WTC11 (cell line): ENCODE data around the gene TMOD3. TPM values are rescaled to one million over a fixed set of nuclear protein-coding genes. Genes with fewer than 3 reads are reported as not detected.

Experiments
- ATAC-seq: fragments of 200-7000 bp; cut with Tn5 transposase; 2 replicates; pipeline ENCODE4 v1.10.0; 2021; ENCODE audit warnings: mild to moderate bottlenecking, moderate library complexity
- CTCF ChIA-PET: fragments of 300-600 bp; sonication (Branson Sonifier 250); formaldehyde crosslinking; loops from one replicate; lab custom pipeline; 2021; ENCODE audit warnings: antibody characterized with exemption; lab: Charles Lee
- POLR2A ChIA-PET: fragments of 350-600 bp; sonication (Branson Sonifier 250); formaldehyde crosslinking; loops from one replicate; lab custom pipeline; 2021; ENCODE audit warnings: antibody characterized with exemption; lab: Charles Lee
- DNase-seq: peaks from one replicate; pipeline ENCODE4 v3.0.0; 2021; ENCODE audit warnings: low spot score
- H3K27ac Mint-ChIP-seq: 2 replicates; pipeline ENCODE4 v1.8.0; 2021; ENCODE audit warnings: mixed read lengths
- H3K27me3 Mint-ChIP-seq: 2 replicates; pipeline ENCODE4 v1.8.0; 2021; ENCODE audit warnings: low read depth, mild to moderate bottlenecking, moderate library complexity, mixed read lengths
- H3K36me3 Mint-ChIP-seq: 2 replicates; pipeline ENCODE4 v1.8.0; 2021; ENCODE audit warnings: mixed read lengths
- H3K4me1 Mint-ChIP-seq: 2 replicates; pipeline ENCODE4 v1.8.0; 2022; ENCODE audit warnings: mixed read lengths
- H3K4me3 Mint-ChIP-seq: 2 replicates; pipeline ENCODE4 v1.8.0; 2021; ENCODE audit warnings: mild to moderate bottlenecking, moderate library complexity, mixed read lengths
- H3K9me3 Mint-ChIP-seq: 2 replicates; pipeline ENCODE4 v1.8.0; 2021; ENCODE audit warnings: mixed read lengths
- CREB1 ChIP-seq: sonication (generic); formaldehyde crosslinking; IDR thresholded peaks from 2 replicates; pipeline ENCODE4 v1.8.0; 2023; ENCODE audit warnings: mild to moderate bottlenecking, missing genetic modification reagents
- JUN ChIP-seq: sonication (generic); formaldehyde crosslinking; IDR thresholded peaks from 2 replicates; pipeline ENCODE4 v1.8.0; 2023; ENCODE audit warnings: mild to moderate bottlenecking, missing genetic modification reagents
- NFYB ChIP-seq: sonication (generic); formaldehyde crosslinking; conservative IDR thresholded peaks from 2 replicates; pipeline ENCODE4 v1.8.0; 2022; ENCODE audit warnings: low read depth, missing genetic modification reagents
- NR2C2 ChIP-seq: sonication (generic); formaldehyde crosslinking; IDR thresholded peaks from 2 replicates; pipeline ENCODE4 v1.8.0; 2022; ENCODE audit warnings: mild to moderate bottlenecking, missing genetic modification reagents
- OVOL2 ChIP-seq: fragments of 250-450 bp; sonication (Bioruptor Pico); IDR thresholded peaks from 2 replicates; pipeline ENCODE4 v1.9.0; 2021; ENCODE audit warnings: mild to moderate bottlenecking, borderline replicate concordance
- PRRX2 ChIP-seq: fragments of 250-450 bp; sonication (Bioruptor Pico); IDR thresholded peaks from 2 replicates; pipeline ENCODE4 v1.8.0; 2021; ENCODE audit warnings: mild to moderate bottlenecking
- SMAD3 ChIP-seq: sonication (generic); formaldehyde crosslinking; IDR thresholded peaks from 2 replicates; pipeline ENCODE4 v1.8.0; 2022; ENCODE audit warnings: missing genetic modification reagents, mild to moderate bottlenecking, borderline replicate concordance
- TEAD1 ChIP-seq: sonication (generic); formaldehyde crosslinking; IDR thresholded peaks from 2 replicates; pipeline ENCODE4 v1.8.0; 2022; ENCODE audit warnings: mild to moderate bottlenecking, missing genetic modification reagents
- ZBTB21 ChIP-seq: sonication (generic); formaldehyde crosslinking; IDR thresholded peaks from 2 replicates; pipeline ENCODE4 v1.8.1; 2023; ENCODE audit warnings: mild to moderate bottlenecking, missing genetic modification reagents, borderline replicate concordance
- ZNF138 ChIP-seq: sonication (generic); formaldehyde crosslinking; conservative IDR thresholded peaks from 2 replicates; pipeline ENCODE4 v1.8.1; 2022; ENCODE audit warnings: mild to moderate bottlenecking, moderate library complexity, missing genetic modification reagents
- ZNF671 ChIP-seq: fragments of 250-450 bp; sonication (Bioruptor Pico); IDR thresholded peaks from 2 replicates; pipeline ENCODE4 v1.8.0; 2021; ENCODE audit warnings: mild to moderate bottlenecking
- total RNA-seq: library from RNA; stranded (reverse); gene quantifications from 3 replicates; pipeline ENCODE4 v1.2.3, GENCODE V29; 2021
- TF ChIP-seq, protein P1 (sequence below): sonication (generic); formaldehyde crosslinking; IDR thresholded peaks from 2 replicates; pipeline ENCODE4 v1.8.1; 2023; ENCODE audit warnings: mild to moderate bottlenecking, missing genetic modification reagents
- TF ChIP-seq, protein P2 (sequence below): sonication (generic); formaldehyde crosslinking; IDR thresholded peaks from 2 replicates; pipeline ENCODE4 v1.8.0; 2022; ENCODE audit warnings: mild to moderate bottlenecking, missing genetic modification reagents
- TF ChIP-seq, protein P3 (sequence below): sonication (generic); formaldehyde crosslinking; conservative IDR thresholded peaks from 2 replicates; pipeline ENCODE4 v1.8.1; 2022; ENCODE audit warnings: mild to moderate bottlenecking, missing genetic modification reagents

Gene TMOD3
- total RNA-seq, 1 experiment from 2014 or later = 40.6 TPM

DNA sequence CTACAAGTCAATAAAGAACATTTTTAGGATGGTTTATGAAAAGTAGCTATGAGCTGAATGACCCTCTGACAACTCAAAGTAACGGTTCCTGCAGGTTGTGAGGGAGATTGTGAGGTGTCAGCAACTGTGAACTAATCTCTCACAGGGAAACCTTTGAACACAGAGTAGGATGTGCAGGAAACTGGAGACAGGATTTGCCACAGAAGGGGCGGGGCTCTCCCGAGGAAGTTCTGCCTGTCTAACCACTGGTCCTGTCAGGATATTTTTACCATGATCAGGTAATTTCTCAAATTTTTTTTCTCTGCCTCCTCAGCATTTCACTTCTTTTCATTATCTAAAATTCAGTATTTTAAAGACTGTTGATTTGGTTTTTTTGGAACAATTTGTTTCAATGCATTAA, 108.8 kb downstream of the TMOD3 start (continued):
- TF ChIP-seq, protein P1, sequence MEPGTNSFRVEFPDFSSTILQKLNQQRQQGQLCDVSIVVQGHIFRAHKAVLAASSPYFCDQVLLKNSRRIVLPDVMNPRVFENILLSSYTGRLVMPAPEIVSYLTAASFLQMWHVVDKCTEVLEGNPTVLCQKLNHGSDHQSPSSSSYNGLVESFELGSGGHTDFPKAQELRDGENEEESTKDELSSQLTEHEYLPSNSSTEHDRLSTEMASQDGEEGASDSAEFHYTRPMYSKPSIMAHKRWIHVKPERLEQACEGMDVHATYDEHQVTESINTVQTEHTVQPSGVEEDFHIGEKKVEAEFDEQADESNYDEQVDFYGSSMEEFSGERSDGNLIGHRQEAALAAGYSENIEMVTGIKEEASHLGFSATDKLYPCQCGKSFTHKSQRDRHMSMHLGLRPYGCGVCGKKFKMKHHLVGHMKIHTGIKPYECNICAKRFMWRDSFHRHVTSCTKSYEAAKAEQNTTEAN (CRISPR knock-in tag) = no peak
- TF ChIP-seq OVOL2 (CRISPR knock-in tag) = no peak
- TF ChIP-seq, all 79 proteins: peak for 0

DNA sequence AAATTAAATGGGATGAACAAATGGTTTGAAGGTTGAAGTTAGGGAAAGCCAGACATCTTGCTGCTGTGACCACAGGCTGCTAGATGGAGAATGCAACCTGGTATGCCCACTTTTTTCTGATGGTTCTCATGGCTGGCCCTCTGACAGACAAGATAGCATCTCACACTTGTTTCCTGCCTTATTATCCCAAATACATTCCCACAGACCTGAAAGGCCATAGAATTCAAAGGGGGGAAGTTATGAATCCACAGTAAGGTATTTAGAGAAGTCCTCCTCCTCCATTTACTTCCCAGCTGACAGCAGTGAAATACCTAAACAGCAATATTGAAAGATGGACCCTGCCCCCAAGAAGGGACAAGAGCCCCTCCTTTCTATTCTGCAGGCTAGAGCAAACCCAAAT, 109.8 kb downstream of the TMOD3 start:
- no peak for ATAC-seq
- Mint-ChIP-seq H3K27me3 (no peaks in the 10 kb centered on the region), H3K27ac (no peak overlapping the region), H3K4me3 (no peak overlapping the region), H3K9me3 (no peaks in the 10 kb centered on the region), H3K4me1 (no peaks in the 10 kb centered on the region), H3K36me3 (peaks cover 33% of the 10 kb centered on the region)
- DNase-seq = no peak
- CTCF ChIA-PET = no interaction called here
- TF ChIP-seq OVOL2 (CRISPR knock-in tag) (no peak), ZNF671 (CRISPR knock-in tag) (no peak), ZBTB21 (CRISPR knock-in tag) (no peak), ZNF138 (CRISPR knock-in tag) (no peak), TEAD1 (CRISPR knock-in tag) (no peak), NFYB (no peak)
- TF ChIP-seq, protein P2, sequence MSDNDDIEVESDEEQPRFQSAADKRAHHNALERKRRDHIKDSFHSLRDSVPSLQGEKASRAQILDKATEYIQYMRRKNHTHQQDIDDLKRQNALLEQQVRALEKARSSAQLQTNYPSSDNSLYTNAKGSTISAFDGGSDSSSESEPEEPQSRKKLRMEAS (CRISPR knock-in tag) = no peak
- POLR2A ChIA-PET = no interaction called here

DNA sequence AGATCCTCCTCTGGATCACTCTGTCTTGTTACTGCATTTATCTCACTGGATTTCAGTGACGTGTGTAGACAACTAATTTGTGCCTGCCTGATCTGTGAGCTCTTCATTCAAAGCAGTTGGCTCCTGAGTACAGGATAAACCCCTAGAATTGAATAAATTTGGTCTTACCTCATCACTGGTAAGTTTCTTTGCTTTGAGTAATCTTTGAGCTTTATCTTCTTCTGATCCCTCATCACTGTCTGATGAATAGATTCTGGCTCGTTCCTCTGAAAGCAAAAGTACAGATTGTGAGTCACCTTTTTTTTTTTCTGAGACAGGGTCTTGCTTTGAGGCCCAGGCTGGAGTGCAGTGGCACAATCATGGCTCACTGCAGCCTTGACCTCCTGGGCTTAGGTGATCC, 117.7 kb downstream of the TMOD3 start:
- Mint-ChIP-seq H3K9me3 (no peaks in the 10 kb centered on the region), H3K27me3 (no peaks in the 10 kb centered on the region), H3K4me3 (no peak overlapping the region), H3K4me1 (no peaks in the 10 kb centered on the region), H3K27ac (no peak overlapping the region), H3K36me3 (peaks cover 63% of the 10 kb centered on the region)
- DNase-seq (no peak), ATAC-seq (no peak)
- ChIA-PET POLR2A (no interaction called here), CTCF (no interaction called here)
- TF ChIP-seq, protein P3, sequence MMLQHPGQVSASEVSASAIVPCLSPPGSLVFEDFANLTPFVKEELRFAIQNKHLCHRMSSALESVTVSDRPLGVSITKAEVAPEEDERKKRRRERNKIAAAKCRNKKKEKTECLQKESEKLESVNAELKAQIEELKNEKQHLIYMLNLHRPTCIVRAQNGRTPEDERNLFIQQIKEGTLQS (CRISPR knock-in tag) = no peak
- no peak for TF ChIP-seq PRRX2 (CRISPR knock-in tag)
- TF ChIP-seq JUN (CRISPR knock-in tag) = no peak

DNA sequence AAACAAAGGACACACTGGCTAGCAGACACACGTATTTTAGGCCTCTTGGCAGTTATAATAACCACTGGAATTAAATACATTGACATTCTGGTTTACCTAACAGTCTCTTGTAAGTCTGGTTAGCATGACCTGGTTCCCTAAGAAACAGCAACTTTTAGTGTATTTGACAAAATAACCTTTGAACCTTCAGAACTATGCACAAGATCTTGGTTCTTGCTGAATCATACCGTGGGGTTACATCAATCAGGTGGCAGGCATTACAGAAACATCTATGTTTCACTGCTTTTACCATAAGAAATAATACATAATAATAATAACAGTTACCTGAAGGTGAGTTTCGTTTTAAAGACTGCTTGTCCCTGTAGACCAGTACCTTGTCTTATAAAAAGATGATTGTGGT, 123.4 kb downstream of the TMOD3 start:
- DNase-seq = no peak
- Mint-ChIP-seq H3K27ac (no peak overlapping the region), H3K9me3 (no peaks in the 10 kb centered on the region), H3K4me3 (no peak overlapping the region), H3K36me3 (peaks cover 73% of the 10 kb centered on the region), H3K27me3 (no peaks in the 10 kb centered on the region), H3K4me1 (no peaks in the 10 kb centered on the region)
- ChIA-PET POLR2A (no interaction called here), CTCF (no interaction called here)
- ATAC-seq = no peak
- TF ChIP-seq NR2C2 = no peak
- TF ChIP-seq SMAD3 (CRISPR knock-in tag) = no peak

DNA sequence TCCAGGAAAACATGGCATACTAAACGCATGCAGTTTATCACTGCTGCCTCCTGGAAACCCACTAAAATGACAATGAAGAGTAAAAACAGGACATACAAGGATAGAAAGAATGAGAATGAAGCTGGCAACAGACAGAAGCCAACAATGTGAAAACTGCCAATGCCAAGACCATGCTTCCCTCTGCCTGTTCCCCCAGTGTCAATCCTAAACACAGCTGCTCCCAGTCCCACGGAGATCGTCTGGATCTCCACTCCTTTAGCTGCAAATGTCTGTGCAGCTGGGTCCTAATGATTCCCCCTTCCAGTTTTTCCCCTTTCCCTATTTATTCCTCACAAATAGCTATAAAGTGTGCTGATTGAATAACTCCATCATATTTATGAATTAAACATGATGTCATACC, 126.1 kb downstream of the TMOD3 start:
- H3K27me3 Mint-ChIP-seq = no peaks in the 10 kb centered on the region
- POLR2A ChIA-PET = no interaction called here
- no peaks in the 10 kb centered on the region for H3K9me3 Mint-ChIP-seq
- no peak for DNase-seq
- no peak for ATAC-seq
- TF ChIP-seq CREB1 (CRISPR knock-in tag) = no peak
- CTCF ChIA-PET = interaction anchor here (0.7 to 0.9 kb wide), 2 partner anchors 50 to 123 kb away, joined by 3 to 9 read pairs; no protein-coding TSS in a partner anchor
- no peak overlapping the region; the same call in 1 of the 2 replicates for H3K27ac Mint-ChIP-seq
- H3K36me3 Mint-ChIP-seq = peaks cover 72% of the 10 kb centered on the region
- no peaks in the 10 kb centered on the region for H3K4me1 Mint-ChIP-seq
- no peak overlapping the region for H3K4me3 Mint-ChIP-seq

Other genes starting within 250 kb of the TMOD3 start
- gene DMXL2, start 206.9 kb upstream of the TMOD3 start, total RNA-seq = 10.3 to 13.2 TPM (median 10.4 TPM) in 3 replicates
- gene SCG3, start 148.2 kb upstream of the TMOD3 start, total RNA-seq = 31.5 to 32.3 TPM (median 32.1 TPM) in 3 replicates
- gene LYSMD2, start 92.0 kb upstream of the TMOD3 start, total RNA-seq = 2.2 to 2.7 TPM (median 2.6 TPM) in 3 replicates
- gene TMOD2, start 78.1 kb upstream of the TMOD3 start, total RNA-seq = 3.3 to 3.6 TPM (median 3.6 TPM) in 3 replicates
- gene LEO1, start 142.1 kb downstream of the TMOD3 start, total RNA-seq = 24.9 to 28.4 TPM (median 25.0 TPM) in 3 replicates
- 82.2 to 95.1 TPM (median 83.2 TPM) in 3 replicates for gene MAPK6, start 189.6 kb downstream of the TMOD3 start, total RNA-seq